ENCODE results near the gene CACNA1H.
"Not testable (repeated sequence)": the region's sequence is repeated elsewhere in the genome, so short reads cannot be mapped to it uniquely, and the experiment has no call there.

Gene CACNA1H

DNA sequence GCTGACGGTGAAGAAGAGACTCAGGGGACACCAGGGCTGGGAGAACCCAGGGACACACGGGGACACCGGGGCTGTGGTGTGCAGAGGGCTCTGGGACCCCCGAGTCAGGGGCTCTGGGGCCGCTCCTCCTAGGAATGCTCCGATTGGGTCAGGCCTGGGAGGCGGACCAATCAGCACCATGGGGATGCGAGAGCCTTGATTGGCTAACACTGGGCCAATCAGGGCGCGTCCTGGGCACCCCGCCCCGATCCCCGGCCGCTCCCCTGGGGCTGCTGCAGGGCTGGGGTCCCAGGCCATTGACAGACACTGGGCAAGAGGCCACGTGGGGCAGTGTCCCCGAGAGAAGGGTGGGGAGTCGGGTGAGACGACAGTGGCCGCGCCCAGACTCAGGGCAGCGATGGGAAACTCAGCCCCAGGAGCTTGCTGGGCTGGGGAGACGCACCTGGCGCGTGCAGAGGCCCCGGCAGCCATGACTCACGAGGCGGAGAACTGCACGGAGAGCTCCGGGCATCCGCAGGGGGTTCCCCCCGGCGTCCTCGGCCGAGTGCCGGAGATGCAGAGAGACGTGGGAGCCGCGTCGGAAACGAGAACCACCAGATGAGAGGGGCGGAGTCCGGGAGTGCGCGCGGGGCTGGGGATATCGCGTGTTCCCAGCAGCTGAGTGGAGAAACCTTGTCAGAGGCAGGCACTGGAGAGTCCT, 79.3 kb downstream of the CACNA1H start:
- not testable (repeated sequence) for H3K36me3 ChIP-seq (ENCODE audit: control insufficient read depth, insufficient read depth, low read length); H3K79me2 ChIP-seq; H3K4me3 ChIP-seq (ENCODE audit: low read depth, low read length); H3K4me2 ChIP-seq (ENCODE audit: low read length); H3K9ac ChIP-seq; H3K4me1 ChIP-seq; H3K9me3 ChIP-seq (ENCODE audit: control insufficient read depth, low read length); H3K27me3 ChIP-seq (ENCODE audit: control insufficient read depth, insufficient read depth, low read length); H3K27ac ChIP-seq; H2AFZ ChIP-seq

DNA sequence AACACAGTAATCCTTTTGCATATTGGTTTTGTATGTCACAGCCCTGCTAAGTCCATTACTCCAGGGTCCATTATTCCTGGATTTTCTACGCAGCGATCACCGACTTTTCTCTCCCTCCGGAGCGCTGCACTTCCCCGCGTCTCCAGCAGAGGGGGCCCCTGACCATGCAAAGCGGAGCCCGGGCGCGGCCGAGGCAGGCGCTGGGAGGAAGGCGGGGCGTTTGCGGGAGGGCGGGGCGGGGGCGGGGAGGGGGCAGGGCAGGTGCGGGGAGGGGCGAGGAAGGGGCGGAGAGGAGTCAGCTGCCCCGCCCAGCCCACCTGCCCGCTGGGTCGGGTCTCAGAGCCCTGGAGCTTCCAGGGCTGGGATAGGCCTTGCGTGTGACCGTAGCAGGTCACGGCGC, 83.8 kb downstream of the CACNA1H start:
- not testable (repeated sequence) for H3K27ac ChIP-seq; H3K27me3 ChIP-seq (ENCODE audit: control insufficient read depth, insufficient read depth, low read length); H3K4me1 ChIP-seq; H3K79me2 ChIP-seq; H3K4me2 ChIP-seq (ENCODE audit: low read length); H2AFZ ChIP-seq; H3K9ac ChIP-seq; H3K4me3 ChIP-seq (ENCODE audit: low read depth, low read length); H3K36me3 ChIP-seq (ENCODE audit: control insufficient read depth, insufficient read depth, low read length); H3K9me3 ChIP-seq (ENCODE audit: control insufficient read depth, low read length)

DNA sequence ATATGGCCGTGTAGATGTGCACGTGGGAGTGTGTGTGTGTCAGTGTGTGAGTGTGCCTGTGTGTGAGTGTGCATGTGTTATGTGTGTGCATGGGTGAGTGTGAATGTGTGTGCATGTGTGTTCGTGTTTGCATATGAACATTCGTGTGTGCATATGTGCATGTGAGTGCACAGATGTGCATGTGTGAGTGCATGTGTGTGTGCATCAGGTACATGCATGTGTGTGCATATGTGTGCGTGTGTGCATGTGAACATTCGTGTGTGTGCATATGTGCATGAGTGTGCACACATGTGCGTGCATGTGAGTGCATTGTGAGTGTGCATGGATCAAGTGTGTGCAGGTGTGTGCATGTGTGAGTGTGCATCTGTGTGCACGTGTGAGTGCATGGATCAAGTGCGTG, 85.1 kb downstream of the CACNA1H start:
- Histone ChIP-seq H3K9me3 (ENCODE audit: control insufficient read depth, low read length) (no peaks in the 10 kb centered on the region), H3K4me3 (ENCODE audit: low read depth, low read length) (no peak overlapping the region), H3K27ac (no peak overlapping the region), H3K79me2 (no peaks in the 10 kb centered on the region), H3K4me1 (no peaks in the 10 kb centered on the region), H3K27me3 (ENCODE audit: control insufficient read depth, insufficient read depth, low read length) (no peaks in the 10 kb centered on the region), H3K9ac (no peak overlapping the region), H3K36me3 (ENCODE audit: control insufficient read depth, insufficient read depth, low read length) (no peaks in the 10 kb centered on the region), H3K4me2 (ENCODE audit: low read length) (no peak overlapping the region), H2AFZ (no peak overlapping the region)
- TF ChIP-seq, protein P1, sequence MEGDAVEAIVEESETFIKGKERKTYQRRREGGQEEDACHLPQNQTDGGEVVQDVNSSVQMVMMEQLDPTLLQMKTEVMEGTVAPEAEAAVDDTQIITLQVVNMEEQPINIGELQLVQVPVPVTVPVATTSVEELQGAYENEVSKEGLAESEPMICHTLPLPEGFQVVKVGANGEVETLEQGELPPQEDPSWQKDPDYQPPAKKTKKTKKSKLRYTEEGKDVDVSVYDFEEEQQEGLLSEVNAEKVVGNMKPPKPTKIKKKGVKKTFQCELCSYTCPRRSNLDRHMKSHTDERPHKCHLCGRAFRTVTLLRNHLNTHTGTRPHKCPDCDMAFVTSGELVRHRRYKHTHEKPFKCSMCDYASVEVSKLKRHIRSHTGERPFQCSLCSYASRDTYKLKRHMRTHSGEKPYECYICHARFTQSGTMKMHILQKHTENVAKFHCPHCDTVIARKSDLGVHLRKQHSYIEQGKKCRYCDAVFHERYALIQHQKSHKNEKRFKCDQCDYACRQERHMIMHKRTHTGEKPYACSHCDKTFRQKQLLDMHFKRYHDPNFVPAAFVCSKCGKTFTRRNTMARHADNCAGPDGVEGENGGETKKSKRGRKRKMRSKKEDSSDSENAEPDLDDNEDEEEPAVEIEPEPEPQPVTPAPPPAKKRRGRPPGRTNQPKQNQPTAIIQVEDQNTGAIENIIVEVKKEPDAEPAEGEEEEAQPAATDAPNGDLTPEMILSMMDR (IDR thresholded peaks at IDR 0.05), result no peak

DNA sequence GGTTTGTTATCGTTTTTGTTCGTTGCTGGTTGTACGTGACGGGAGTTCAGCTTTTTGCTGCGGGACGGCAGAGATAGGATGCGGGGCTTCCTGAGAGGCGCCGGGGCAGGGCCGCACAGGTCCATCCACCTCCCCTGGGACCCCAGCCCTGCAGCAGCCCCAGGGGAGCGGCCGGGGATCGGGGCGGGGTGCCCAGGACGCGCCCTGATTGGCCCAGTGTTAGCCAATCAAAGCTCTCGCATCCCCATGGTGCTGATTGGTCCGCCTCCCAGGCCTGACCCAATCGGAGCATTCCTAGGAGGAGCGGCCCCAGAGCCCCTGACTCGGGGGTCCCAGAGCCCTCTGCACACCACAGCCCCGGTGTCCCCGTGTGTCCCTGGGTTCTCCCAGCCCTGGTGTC, 86.0 kb downstream of the CACNA1H start:
- H3K9ac ChIP-seq; H2AFZ ChIP-seq; H3K4me2 ChIP-seq (ENCODE audit: low read length); H3K9me3 ChIP-seq (ENCODE audit: control insufficient read depth, low read length); H3K4me3 ChIP-seq (ENCODE audit: low read depth, low read length); H3K27ac ChIP-seq; H3K27me3 ChIP-seq (ENCODE audit: control insufficient read depth, insufficient read depth, low read length); H3K4me1 ChIP-seq; H3K36me3 ChIP-seq (ENCODE audit: control insufficient read depth, insufficient read depth, low read length); H3K79me2 ChIP-seq: not testable (repeated sequence)

DNA sequence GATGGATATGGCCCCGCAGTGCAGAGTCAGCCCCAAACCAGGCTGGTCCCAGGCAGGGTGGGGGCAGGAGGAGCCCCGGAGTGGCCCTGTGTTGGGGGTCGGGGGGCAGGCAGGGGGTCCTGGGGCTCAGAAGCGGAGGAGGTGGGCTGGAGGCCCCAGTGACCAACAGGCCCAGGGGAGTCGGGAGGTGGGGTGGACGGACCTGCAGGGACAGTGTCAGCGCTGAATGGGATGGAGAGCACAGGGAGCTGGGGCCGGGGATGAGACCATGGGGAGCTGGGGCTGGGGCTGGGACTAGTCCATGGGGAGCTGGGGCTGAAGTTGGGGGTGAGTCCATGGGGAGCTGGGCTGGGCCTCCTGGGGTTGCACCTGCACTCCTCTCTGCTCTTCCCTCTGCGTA, 86.7 kb downstream of the CACNA1H start:
- H3K4me3 ChIP-seq (ENCODE audit: low read depth, low read length); H3K9me3 ChIP-seq (ENCODE audit: control insufficient read depth, low read length); H3K27me3 ChIP-seq (ENCODE audit: control insufficient read depth, insufficient read depth, low read length); H3K4me2 ChIP-seq (ENCODE audit: low read length); H2AFZ ChIP-seq; H3K79me2 ChIP-seq; H3K27ac ChIP-seq; H3K36me3 ChIP-seq (ENCODE audit: control insufficient read depth, insufficient read depth, low read length); H3K9ac ChIP-seq; H3K4me1 ChIP-seq: not testable (repeated sequence)

DNA sequence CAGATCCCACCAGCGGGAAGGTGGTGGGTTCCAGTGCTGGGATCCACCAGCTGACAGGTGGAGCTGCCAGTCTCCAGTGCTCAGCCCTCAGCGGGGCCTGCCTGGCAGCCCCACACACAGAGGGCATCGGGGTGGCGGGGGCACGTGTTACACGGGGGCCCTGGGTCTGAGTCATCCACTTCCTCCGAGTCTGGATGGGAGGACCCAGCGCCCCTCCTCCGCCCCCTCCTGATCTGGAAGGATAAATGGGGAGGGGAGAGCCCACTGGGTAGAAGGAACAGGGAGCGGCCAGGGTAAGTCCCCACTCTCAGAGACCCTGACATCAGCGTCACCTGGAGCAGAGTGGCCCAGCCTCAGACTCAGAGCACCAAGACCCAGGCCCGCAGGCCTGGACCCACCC, 87.5 kb downstream of the CACNA1H start, which contains the start of gene TPSAB1:
TPSAB1 (plus strand) TSS at position 270 of the 400 bp plus-strand sequence. CDS start 234 bp downstream, outside the sequence.
- not testable (repeated sequence) for H3K27me3 ChIP-seq (ENCODE audit: control insufficient read depth, insufficient read depth, low read length); H3K27ac ChIP-seq; H3K36me3 ChIP-seq (ENCODE audit: control insufficient read depth, insufficient read depth, low read length); H3K4me3 ChIP-seq (ENCODE audit: low read depth, low read length); H3K79me2 ChIP-seq; H3K4me2 ChIP-seq (ENCODE audit: low read length); H3K9me3 ChIP-seq (ENCODE audit: control insufficient read depth, low read length); H3K4me1 ChIP-seq; H2AFZ ChIP-seq; H3K9ac ChIP-seq

DNA sequence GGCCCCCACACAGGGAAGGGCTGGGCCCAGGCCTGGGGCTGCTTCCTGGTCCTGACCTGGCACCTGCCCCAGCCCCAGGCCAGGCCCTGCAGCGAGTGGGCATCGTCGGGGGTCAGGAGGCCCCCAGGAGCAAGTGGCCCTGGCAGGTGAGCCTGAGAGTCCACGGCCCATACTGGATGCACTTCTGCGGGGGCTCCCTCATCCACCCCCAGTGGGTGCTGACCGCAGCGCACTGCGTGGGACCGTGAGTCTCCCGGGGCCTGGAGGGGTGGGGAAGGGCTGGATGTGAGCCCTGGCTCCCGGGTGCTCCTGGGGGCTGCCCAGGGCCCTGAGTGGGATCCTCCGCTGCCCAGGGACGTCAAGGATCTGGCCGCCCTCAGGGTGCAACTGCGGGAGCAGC, 88.2 kb downstream of the CACNA1H start:
- not testable (repeated sequence) for H3K36me3 ChIP-seq (ENCODE audit: control insufficient read depth, insufficient read depth, low read length); H3K9ac ChIP-seq; H3K4me1 ChIP-seq; H3K27me3 ChIP-seq (ENCODE audit: control insufficient read depth, insufficient read depth, low read length); H3K79me2 ChIP-seq; H3K27ac ChIP-seq; H2AFZ ChIP-seq; H3K9me3 ChIP-seq (ENCODE audit: control insufficient read depth, low read length); H3K4me2 ChIP-seq (ENCODE audit: low read length); H3K4me3 ChIP-seq (ENCODE audit: low read depth, low read length)

DNA sequence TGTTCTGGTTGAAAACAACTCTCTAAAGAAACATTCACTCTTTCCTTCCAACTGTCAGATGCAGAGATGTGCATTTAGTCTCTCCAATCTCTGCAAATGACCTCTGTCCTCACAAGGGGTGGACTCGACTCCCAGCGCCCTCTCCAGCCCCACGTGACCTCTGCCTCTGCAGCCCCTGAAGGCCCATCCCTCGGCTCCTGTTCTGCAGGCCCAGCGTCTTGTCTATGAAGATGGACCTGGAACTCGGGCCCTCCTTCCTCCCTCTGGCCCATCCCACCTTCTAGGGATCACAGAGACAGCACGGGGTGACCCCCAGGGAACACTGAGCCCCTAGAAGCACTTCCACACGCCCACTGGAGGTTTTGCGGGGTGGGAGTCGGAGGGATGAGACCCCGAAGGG, 90.5 kb downstream of the CACNA1H start:
- H3K36me3 ChIP-seq (ENCODE audit: control insufficient read depth, insufficient read depth, low read length); H3K79me2 ChIP-seq; H3K27ac ChIP-seq; H2AFZ ChIP-seq; H3K27me3 ChIP-seq (ENCODE audit: control insufficient read depth, insufficient read depth, low read length); H3K9me3 ChIP-seq (ENCODE audit: control insufficient read depth, low read length); H3K4me3 ChIP-seq (ENCODE audit: low read depth, low read length); H3K4me1 ChIP-seq; H3K9ac ChIP-seq; H3K4me2 ChIP-seq (ENCODE audit: low read length): not testable (repeated sequence)

DNA sequence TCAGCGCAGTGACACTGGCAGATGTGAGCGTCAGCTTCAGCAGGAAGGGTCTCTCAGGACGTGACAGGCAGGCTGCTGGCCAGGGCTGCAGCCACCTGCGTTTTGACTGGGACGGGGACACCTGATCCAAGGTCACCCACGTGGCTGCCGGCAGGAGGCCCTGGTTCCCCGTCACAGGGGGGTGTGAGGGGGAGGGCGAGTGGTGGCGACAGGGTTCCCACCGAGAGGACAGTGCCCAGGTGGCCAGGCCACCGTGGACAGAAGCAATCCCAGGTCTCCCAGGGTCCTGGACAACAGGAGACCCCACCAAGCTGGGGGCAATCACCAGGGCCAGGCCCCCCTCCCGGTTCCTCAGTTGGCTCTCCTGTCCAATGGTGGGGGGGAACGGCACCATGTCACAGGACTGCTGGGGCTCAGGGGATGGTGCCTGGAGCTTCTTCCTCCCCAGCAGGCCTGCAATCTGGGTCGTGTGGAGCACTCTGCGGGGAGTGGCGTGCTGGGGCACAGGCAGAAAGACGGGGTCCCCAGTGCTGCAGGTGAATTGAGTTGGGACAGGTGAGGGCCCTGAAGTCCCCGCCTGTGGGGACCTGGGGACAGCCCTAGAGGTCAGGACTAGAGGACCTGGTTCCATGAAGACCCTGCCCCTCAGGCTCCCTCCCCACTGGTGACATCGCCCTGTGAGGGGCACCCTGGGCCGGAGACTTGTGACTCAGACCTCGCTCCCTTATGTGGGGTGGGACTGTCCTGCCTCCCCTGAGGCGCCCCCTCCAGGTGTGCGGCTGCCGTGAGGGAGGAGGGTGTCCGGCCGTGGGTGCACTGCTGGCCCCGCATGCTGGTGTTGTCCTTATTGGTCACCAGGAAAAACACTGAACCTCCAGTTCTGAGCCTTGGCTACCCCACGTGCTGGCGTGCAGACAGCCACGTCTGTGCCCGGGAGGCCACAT, 91.3 kb downstream of the CACNA1H start:
- not testable (repeated sequence) for H3K27ac ChIP-seq; H3K4me1 ChIP-seq; H3K79me2 ChIP-seq; H3K27me3 ChIP-seq (ENCODE audit: control insufficient read depth, insufficient read depth, low read length); H3K9ac ChIP-seq; H3K4me2 ChIP-seq (ENCODE audit: low read length); H3K4me3 ChIP-seq (ENCODE audit: low read depth, low read length); H3K9me3 ChIP-seq (ENCODE audit: control insufficient read depth, low read length); H3K36me3 ChIP-seq (ENCODE audit: control insufficient read depth, insufficient read depth, low read length); H2AFZ ChIP-seq
